K562 (cell line): Measurements from ENCODE around the gene FBXO15. TPM values are rescaled to one million over a fixed set of nuclear protein-coding genes. Genes with fewer than 3 reads are reported as not detected.

Experiments used
- ATAC-seq: fragments of 200-7000 bp; cut with Tn5 transposase; 3 replicates; pipeline ENCODE4 v1.9.1; 2020; ENCODE audit warnings: moderate library complexity
- BruUV-seq: library from RNA; stranded (reverse); fragments of 400-500 nt; replicated peaks from 2 replicates; lab custom pipeline; 2021; lab: Mats Ljungman, UMichigan
- CTCF ChIA-PET: fragments of 300-600 bp; formaldehyde crosslinking; extraction: SDS; loops from one replicate; lab custom pipeline; 2021; ENCODE audit warnings: low intra/inter-chr PET ratio; lab: Yijun Ruan, JAX
- POLR2A ChIA-PET: fragments of 300-600, 350-650 bp; sonication (Branson Sonifier 250); formaldehyde crosslinking; extraction: SDS; loops from one replicate; lab custom pipeline; 2021; ENCODE audit warnings: antibody characterized with exemption, inconsistent platforms; lab: Yijun Ruan, JAX
- DNase-seq, 4 experiments: peaks; one replicate each; pipeline versions ENCODE4 v3.0.0 to v3.0.0-alpha.2; 2011 to 2018; ENCODE audit warnings: low spot score in 3 of 4, mixed read lengths in 3 of 4; ENCODE audit errors: extremely low read depth in 1 of 4
- FAIRE-seq: peaks from 2 replicates; lab custom pipeline; 2011; peaks lifted over from hg19 to GRCh38; lab: Jason Lieb, UNC
- H2AFZ ChIP-seq: 2 replicates; pipeline ENCODE4 v1.6.0; 2011; ENCODE audit warnings: low read depth, low read length, control low read depth, inconsistent platforms
- H3K27ac ChIP-seq: fragments of 200-600 bp; 3 replicates; pipeline ENCODE4 v1.8.0; 2011; ENCODE audit warnings: low read depth, mild to moderate bottlenecking, control low read depth, inconsistent platforms, low read length, moderate library complexity, mixed read lengths; ENCODE audit errors: extremely low read depth
- H3K27me3 ChIP-seq, 2 experiments: fragments of 300-600 bp in 1 of 2; 2 replicates in 1 of 2; 3 replicates in 1 of 2; pipeline versions ENCODE4 v1.6.0 to v1.8.0; 2011; ENCODE audit warnings: inconsistent platforms in 2 of 2, low read length in 2 of 2, mild to moderate bottlenecking in 1 of 2, mixed read lengths in 1 of 2, moderate library complexity in 1 of 2; ENCODE audit not compliant: control insufficient read depth in 2 of 2, insufficient read depth in 2 of 2
- H3K36me3 ChIP-seq: fragments of 300-600 bp; 3 replicates; pipeline ENCODE4 v1.8.0; 2011; ENCODE audit warnings: mild to moderate bottlenecking, low read length, inconsistent platforms; ENCODE audit not compliant: control insufficient read depth, insufficient read depth
- H3K4me1 ChIP-seq, 2 experiments: fragments of 200-600 bp in 1 of 2; replicated peaks in 1 of 2; 2 replicates in 1 of 2; 3 replicates in 1 of 2; pipeline versions ENCODE4 v1.5.1 to v1.8.0; 2011; ENCODE audit warnings: inconsistent platforms in 2 of 2, low read length in 2 of 2, mild to moderate bottlenecking in 1 of 2, mixed read lengths in 1 of 2, moderate library complexity in 1 of 2; ENCODE audit not compliant: control insufficient read depth in 2 of 2, insufficient read depth in 2 of 2
- H3K4me2 ChIP-seq: 2 replicates; pipeline ENCODE4 v1.6.1; 2011; ENCODE audit warnings: low read length, control low read depth, inconsistent platforms, mixed read lengths; ENCODE audit not compliant: insufficient read depth
- H3K4me3 ChIP-seq: fragments of 200-600 bp; sonication (generic), shearing (Covaris generic); 2 replicates; pipeline ENCODE4 v1.5.1; 2016; ENCODE audit warnings: control low read depth, inconsistent platforms
- H3K79me2 ChIP-seq: fragments of 200-600 bp; 3 replicates; pipeline ENCODE4 v1.8.0; 2011; ENCODE audit warnings: low read length, inconsistent platforms; ENCODE audit not compliant: control insufficient read depth, insufficient read depth
- H3K9ac ChIP-seq, 2 experiments: 2 replicates each; pipeline versions ENCODE4 v1.6.0 to v1.6.1; 2011; ENCODE audit warnings: low read depth in 2 of 2, low read length in 2 of 2, control low read depth in 1 of 2, inconsistent platforms in 1 of 2, mild to moderate bottlenecking in 1 of 2, mixed read lengths in 1 of 2; ENCODE audit not compliant: insufficient read depth in 1 of 2
- H3K9me1 ChIP-seq: one replicate; pipeline ENCODE4 v1.6.0; 2011; ENCODE audit warnings: inconsistent platforms, mild to moderate bottlenecking, low read length, moderate library complexity; ENCODE audit not compliant: control insufficient read depth, insufficient read depth
- H3K9me3 ChIP-seq: replicated peaks from 2 replicates; pipeline ENCODE4 v1.5.1; 2011; ENCODE audit warnings: low read depth, low read length, inconsistent platforms; ENCODE audit not compliant: control insufficient read depth, insufficient read depth
- H4K20me1 ChIP-seq: replicated peaks from 2 replicates; pipeline ENCODE4 v1.6.1; 2011; ENCODE audit warnings: low read length, inconsistent platforms, mixed read lengths; ENCODE audit not compliant: control insufficient read depth, insufficient read depth
- ARID1B ChIP-seq: fragments of 450-650 bp; IDR thresholded peaks from 2 replicates; pipeline ENCODE4 v1.6.1; 2016; ENCODE audit warnings: antibody characterized with exemption, mild to moderate bottlenecking, inconsistent platforms
- ARID2 ChIP-seq: fragments of 450-650 bp; IDR thresholded peaks from 2 replicates; pipeline ENCODE4 v1.6.1; 2017; ENCODE audit warnings: antibody characterized with exemption, mild to moderate bottlenecking
- DEAF1 ChIP-seq: fragments of 450-650 bp; formaldehyde crosslinking; IDR thresholded peaks from 2 replicates; pipeline ENCODE4 v1.4.0; 2020; ENCODE audit warnings: mild to moderate bottlenecking, moderate library complexity
- FOXP1 ChIP-seq: sonication (generic); formaldehyde crosslinking; IDR thresholded peaks from 2 replicates; pipeline ENCODE4 v1.8.0; 2022; ENCODE audit warnings: mild to moderate bottlenecking, missing genetic modification reagents
- HMGN3 ChIP-seq: IDR thresholded peaks from 2 replicates; pipeline ENCODE4 v1.6.1; 2011; ENCODE audit warnings: borderline replicate concordance, low read depth, mild to moderate bottlenecking, mixed read lengths, low read length; ENCODE audit not compliant: insufficient read length; ENCODE audit errors: extremely low read depth
- IFI16 ChIP-seq: fragments of 250-450 bp; sonication (Bioruptor Pico); IDR thresholded peaks from 2 replicates; pipeline ENCODE4 v2.1.2; 2022; ENCODE audit warnings: mild to moderate bottlenecking, inconsistent platforms
- ILK ChIP-seq: fragments of 450-650 bp; IDR thresholded peaks from 2 replicates; pipeline ENCODE4 v1.6.1; 2016; ENCODE audit warnings: missing genetic modification characterization, low read depth, mild to moderate bottlenecking, missing compliant biosample characterization, moderate library complexity, borderline replicate concordance
- MCM5 ChIP-seq: fragments of 450-650 bp; IDR thresholded peaks from 2 replicates; pipeline ENCODE4 v1.6.1; 2016; ENCODE audit warnings: low read depth
- MTA2 ChIP-seq: fragments of 450-650 bp; IDR thresholded peaks from 2 replicates; pipeline ENCODE4 v1.6.1; 2016; ENCODE audit warnings: low read depth
- MTA3 ChIP-seq: fragments of 450-650 bp; formaldehyde crosslinking; IDR thresholded peaks from 2 replicates; pipeline ENCODE4 v1.6.1; 2017; ENCODE audit warnings: mild to moderate bottlenecking, borderline replicate concordance
- SIN3A ChIP-seq, 2 experiments: fragments of 150-350 bp in 1 of 2; IDR thresholded peaks; 2 replicates each; pipeline ENCODE4 v1.6.1; 2011 to 2016; ENCODE audit warnings: borderline replicate concordance in 2 of 2, low read depth in 2 of 2, low read length in 2 of 2, mild to moderate bottlenecking in 2 of 2, moderate library complexity in 2 of 2; ENCODE audit not compliant: control insufficient read depth in 1 of 2
- THRB ChIP-seq: fragments of 450-650 bp; formaldehyde crosslinking; conservative IDR thresholded peaks from 2 replicates; pipeline ENCODE4 v1.4.0; 2022; ENCODE audit warnings: mild to moderate bottlenecking, missing genetic modification characterization
- YY1 ChIP-seq, 3 experiments: IDR thresholded peaks; 2 replicates each; pipeline ENCODE4 v1.6.1; 2011; ENCODE audit warnings: low read length in 2 of 3, mild to moderate bottlenecking in 2 of 3, moderate library complexity in 2 of 3, borderline replicate concordance in 1 of 3, control low read depth in 1 of 3, low read depth in 1 of 3; ENCODE audit not compliant: insufficient read depth in 3 of 3, insufficient replicate concordance in 2 of 3, control insufficient read depth in 1 of 3, insufficient read length in 1 of 3; ENCODE audit errors: extremely low read depth in 1 of 3
- ZC3H11A ChIP-seq: IDR thresholded peaks from 2 replicates; pipeline ENCODE4 v1.6.1; 2012; ENCODE audit warnings: low read depth, low read length, improper control_type of control experiment
- WGBS: fragments of 100-300 bp; shearing (Covaris generic); methylation state at CpG from one replicate; pipeline ENCODE4 v1.1.6; 2016; ENCODE audit warnings: low coverage, mixed read lengths; ENCODE audit not compliant: insufficient coverage; ENCODE audit errors: missing lambda C conversion rate; 5-methylcytosine and 5-hydroxymethylcytosine counted together
- in situ Hi-C: fragments of 300-500 bp; cut with MboI; formaldehyde crosslinking; loops from 4 replicates; pipeline ENCODE4 v1.15.0; 2018; ENCODE audit warnings: inconsistent platforms, mixed read lengths
- intact Hi-C: fragments of 100-400 bp; cut with micrococcal nuclease; formaldehyde crosslinking; loops from 2 replicates; pipeline ENCODE4 v1.14.2; 2022
- polyA plus RNA-seq, 8 experiments: library from polyadenylated mRNA; depleted of rRNA in 4 of 8; stranded (reverse) in 5 of 8; unstranded in 3 of 8; fragments of >200 nt; fragmentation: Nextera tagmentation in 2 of 8; fragmentation: Illumina TruSeq in 1 of 8; extraction: Ambion mirVana in 2 of 8; extraction: Trizol in 1 of 8; gene quantifications; 2 replicates each; pipeline versions ENCODE4 v1.2.1 to v1.2.3, GENCODE V29; 2011 to 2014; ENCODE audit warnings: inconsistent platforms in 1 of 8, missing spikeins in 1 of 8
- total RNA-seq, 7 experiments: library from RNA; depleted of rRNA in 6 of 7; stranded (reverse); fragments of >200 nt in 6 of 7; fragmentation: Illumina TruSeq in 2 of 7; extraction: Trizol in 2 of 7; gene quantifications; 2 replicates each; pipeline versions ENCODE4 v1.2.1 to v1.2.3, GENCODE V29; 2011 to 2021; ENCODE audit warnings: low replicate concordance in 1 of 7

Gene FBXO15
- total and polyA plus RNA-seq, 9 of the 15 experiments (the other 6 are each of a cell fraction or from before 2014, with no cell fraction given) = 0.07 to 0.43 (median 0.27) TPM; not detected in 1

- CTCF ChIA-PET = no interaction called here
- POLR2A ChIA-PET = no interaction called here
- Histone ChIP-seq H3K4me1 (no peaks in the 10 kb centered on the region; a peak in 1 of 5 replicates), H3K4me2 (no peak overlapping the region), H3K9me3 (no peaks in the 10 kb centered on the region), H4K20me1 (no peaks in the 10 kb centered on the region), H3K4me3 (no peak overlapping the region), H3K27ac (no peak overlapping the region), H3K79me2 (no peaks in the 10 kb centered on the region), H2AFZ (no peak overlapping the region), H3K27me3 (peaks cover 20 to 46% of the 10 kb centered on the region in 2 experiments; a peak in 4 of 5 replicates), H3K9ac (no peak overlapping the region), H3K9me1 (no peaks in the 10 kb centered on the region), H3K36me3 (no peaks in the 10 kb centered on the region)
- no peak for DNase-seq
- intact Hi-C loops = no loop called here
- BruUV-seq = no TSS peak
- in situ Hi-C loops = no loop called here
- no peak for ATAC-seq
- FAIRE-seq = no peak
- WGBS = 14% methylated on average over 1 of the region's 1 CpG
- TF ChIP-seq MTA2 = no peak
- no peak for TF ChIP-seq IFI16
- no peak for TF ChIP-seq ARID1B
- TF ChIP-seq YY1 (IDR thresholded peaks at IDR 0.05; ENCODE audit: borderline replicate concordance in 1 of 3, control insufficient read depth in 1 of 3, extremely low read depth in 1 of 3, insufficient read depth in 3 of 3, insufficient read length in 1 of 3, insufficient replicate concordance in 2 of 3, low read depth in 1 of 3, low read length in 2 of 3) = no peak
- TF ChIP-seq ILK (tag) = no peak
- TF ChIP-seq HMGN3 = no peak
- no peak for TF ChIP-seq ZC3H11A
- no peak for TF ChIP-seq ARID2
- no peak for TF ChIP-seq MTA3
- no peak for TF ChIP-seq SIN3A (IDR thresholded peaks at IDR 0.05; ENCODE audit: borderline replicate concordance in 2 of 2, control insufficient read depth in 1 of 2, low read depth in 2 of 2, low read length in 2 of 2)
- TF ChIP-seq THRB (CRISPR knock-in tag) = no peak
- TF ChIP-seq DEAF1 (CRISPR knock-in tag) = no peak
- no peak for TF ChIP-seq FOXP1 (CRISPR knock-in tag)
- TF ChIP-seq MCM5 = no peak
Observed at GRCh38 chr18:74178884-74179283, 31.2 kb upstream of the FBXO15 start.
